GM21786 (cell line): ENCODE measurements around the gene CD4.
A peak's percentile ranks its signal among the peaks of the same experiment; 100 is the strongest.

ENCODE experiments used
- ATAC-seq: cut with Tn5 transposase; IDR thresholded peaks from one replicate; pipeline ENCODE4 v1.9.1; 2021; ENCODE audit not compliant: unreplicated experiment

CD4 gene

DNA sequence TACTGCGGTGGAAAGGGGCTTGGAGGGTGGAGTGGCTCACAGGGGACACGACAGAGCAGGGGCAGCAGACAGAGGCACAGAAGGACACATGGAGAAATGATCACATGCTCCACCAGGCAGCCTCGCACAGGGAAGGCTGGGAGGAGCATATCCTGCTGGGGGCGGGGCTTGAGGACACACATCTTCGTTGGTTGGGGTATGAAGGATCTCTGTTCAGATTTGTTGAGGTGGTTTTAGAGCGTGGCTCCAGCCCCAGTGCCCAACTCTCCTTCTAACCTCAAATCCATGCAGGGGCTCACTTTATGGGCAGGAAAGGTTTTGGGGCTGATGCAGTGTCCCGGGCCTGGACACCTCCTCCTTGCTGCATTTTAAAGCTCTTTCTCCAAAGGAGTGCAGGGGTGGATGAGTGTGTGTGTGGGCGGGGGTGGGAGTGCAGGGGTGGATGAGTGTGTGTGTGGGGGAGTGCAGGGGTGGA is 38.1 kb downstream of the CD4 start:
- no peak for ATAC-seq

DNA sequence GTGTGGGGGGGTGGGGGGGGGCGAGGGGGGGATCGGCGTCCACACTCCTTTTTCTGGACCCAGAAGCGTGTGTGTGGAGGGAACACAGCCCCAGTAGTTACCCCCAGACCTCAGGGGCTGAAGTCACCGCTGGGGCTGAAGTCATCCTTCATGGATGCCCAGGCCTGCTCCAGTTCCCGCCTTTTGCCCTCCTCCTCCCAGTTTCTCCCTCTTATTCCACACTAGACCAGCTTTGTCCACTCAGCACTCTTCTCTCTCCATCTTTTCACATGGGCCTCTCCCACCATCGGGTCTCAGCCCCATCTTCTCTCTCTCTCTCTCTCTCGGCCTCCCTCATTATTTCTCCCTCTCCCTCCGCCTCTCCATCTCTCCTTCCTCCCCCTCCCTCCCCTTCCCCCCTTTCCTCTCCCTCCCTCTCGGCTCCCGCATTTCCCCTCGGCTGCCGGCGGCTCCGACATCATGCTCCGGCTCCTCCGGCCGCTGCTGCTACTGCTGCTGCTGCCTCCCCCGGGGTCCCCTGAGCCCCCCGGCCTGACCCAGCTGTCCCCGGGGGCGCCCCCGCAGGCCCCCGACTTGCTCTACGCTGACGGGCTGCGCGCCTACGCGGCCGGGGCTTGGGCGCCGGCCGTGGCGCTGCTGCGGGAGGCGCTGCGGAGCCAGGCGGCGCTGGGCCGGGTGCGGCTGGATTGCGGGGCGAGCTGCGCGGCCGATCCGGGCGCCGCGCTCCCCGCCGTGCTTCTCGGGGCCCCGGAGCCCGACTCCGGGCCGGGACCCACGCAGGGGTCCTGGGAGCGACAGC is 38.9 kb downstream of the CD4 start, which contains the start of gene P3H3:
TSS of gene P3H3 (plus strand) at position 426 of the 799 bp plus-strand sequence. CDS start at position 460, 34 bp downstream.
- no peak for ATAC-seq

DNA sequence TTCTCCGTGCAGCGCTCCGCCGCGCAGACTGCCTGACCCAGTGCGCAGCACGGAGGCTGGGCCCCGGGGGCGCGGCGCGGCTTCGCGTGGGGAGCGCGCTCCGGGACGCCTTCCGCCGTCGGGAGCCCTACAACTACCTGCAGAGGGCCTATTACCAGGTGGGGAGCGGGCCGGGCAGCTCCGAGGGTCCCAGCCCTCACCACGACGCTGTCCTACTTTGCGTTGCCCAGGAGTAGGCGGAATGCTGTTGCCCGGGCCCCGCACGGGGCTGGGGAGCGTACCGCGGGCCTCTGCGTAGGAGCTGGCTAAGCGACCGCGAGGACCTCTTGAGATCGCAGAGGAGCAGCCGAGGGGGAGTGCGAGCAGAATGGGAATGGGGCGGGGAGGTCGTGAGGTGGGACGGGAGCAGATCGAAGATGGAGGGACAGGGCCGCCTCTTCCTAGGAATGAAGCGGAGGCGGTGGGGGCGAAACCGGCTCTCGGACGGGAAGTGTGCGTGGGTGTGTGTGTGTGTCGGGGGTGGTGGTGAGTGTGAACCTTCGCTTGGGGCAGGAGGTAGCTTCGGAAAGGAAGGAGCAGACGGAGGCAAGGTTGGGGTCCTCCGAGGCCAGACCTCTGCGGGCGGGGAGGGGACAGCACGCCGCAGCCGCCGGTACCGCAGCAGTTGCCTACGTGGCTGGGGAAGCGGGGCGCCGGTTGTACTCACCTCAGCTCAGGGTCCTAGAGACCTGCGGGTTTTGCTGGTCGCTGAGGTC is 39.6 kb downstream of the CD4 start:
- ATAC-seq: no peak

DNA sequence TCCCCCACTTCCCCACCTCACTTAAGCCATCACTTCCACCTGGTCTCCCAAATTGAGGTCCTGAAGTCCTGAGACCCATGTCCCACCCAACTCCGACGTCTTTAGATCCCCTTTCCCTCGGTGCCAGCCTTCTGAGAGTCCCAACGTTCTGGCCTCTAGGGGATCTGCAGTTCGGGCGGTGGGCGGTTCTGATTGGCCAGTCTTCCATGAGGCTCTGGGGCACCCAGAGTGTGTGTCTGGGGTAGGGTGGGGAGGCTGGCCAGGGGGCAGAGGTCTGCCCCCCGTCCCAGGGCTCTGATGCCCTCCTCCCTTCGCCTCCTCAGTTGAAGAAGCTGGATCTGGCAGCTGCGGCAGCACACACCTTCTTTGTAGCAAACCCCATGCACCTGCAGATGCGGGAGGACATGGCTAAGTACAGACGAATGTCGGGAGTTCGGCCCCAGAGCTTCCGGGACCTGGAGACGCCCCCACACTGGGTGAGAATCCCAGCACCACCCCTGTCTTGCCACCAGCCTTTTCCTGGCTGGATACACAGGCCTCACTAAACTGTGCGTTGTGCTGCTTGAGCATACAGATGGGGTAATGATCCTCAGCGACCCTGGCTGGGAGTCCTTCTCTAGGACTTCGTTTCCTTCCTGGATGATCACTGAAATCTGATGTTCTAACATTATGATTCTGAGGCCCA is 40.4 kb downstream of the CD4 start:
- no peak for ATAC-seq

DNA sequence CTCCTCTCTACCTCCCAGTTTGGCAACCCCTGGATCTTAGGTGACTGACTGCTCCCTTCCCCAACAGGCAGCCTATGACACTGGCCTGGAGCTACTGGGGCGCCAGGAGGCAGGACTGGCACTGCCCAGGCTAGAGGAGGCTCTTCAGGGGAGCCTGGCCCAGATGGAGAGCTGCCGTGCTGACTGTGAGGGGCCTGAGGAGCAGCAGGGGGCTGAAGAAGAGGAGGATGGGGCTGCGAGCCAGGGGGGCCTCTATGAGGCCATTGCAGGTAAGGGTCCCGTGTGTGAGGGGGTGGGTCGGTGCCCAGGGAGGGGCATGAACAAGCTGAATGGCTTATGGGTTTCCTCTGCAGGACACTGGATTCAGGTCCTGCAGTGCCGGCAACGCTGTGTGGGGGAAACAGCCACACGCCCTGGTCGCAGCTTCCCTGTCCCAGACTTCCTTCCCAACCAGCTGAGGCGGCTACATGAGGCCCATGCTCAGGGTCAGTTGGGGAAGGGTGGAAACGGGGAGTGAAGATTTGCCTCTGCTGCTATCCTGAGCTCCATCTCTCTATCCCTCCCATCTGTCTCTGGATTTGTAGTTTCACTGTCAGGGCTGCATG is 41.1 kb downstream of the CD4 start:
- no peak for ATAC-seq

DNA sequence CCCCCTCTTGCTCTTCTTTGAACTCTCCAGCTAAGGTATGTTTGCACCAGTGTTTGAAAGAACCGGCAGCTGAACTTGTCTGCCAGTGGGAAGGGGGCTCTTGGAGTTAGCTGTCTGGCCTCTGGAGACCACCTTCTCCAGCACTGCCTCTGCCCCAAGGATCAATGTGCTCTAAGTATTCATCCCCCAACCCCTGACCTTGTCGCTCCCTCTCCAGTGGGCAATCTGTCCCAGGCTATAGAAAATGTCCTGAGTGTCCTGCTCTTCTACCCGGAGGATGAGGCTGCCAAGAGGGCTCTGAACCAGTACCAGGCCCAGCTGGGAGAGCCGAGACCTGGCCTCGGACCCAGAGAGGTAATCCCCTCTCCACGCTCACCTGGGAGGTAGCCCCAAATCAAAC is 41.7 kb downstream of the CD4 start:
- ATAC-seq: no peak

DNA sequence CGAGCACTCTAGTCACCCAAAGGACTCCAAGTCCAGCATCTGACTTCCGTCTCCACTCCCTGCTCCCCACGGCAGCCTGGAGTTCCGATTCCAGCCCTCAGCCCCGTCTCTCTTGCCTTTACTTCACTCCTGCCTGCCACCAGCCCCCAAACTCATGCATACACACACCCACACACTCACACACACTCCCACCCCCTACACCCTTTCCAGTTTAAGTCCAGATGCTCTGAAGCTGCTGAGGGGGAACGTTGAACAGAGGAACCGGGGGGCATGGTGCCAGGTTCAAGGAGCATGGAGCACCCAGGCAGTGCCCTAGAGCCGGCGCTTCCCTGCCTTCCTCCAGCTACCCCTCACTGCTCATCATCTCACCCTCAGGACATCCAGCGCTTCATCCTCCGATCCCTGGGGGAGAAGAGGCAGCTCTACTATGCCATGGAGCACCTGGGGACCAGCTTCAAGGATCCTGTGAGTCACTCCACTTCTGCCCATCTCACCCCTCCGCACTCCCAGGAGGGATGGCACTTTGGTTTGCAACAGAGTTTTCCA is 42.2 kb downstream of the CD4 start:
- no peak for ATAC-seq

DNA sequence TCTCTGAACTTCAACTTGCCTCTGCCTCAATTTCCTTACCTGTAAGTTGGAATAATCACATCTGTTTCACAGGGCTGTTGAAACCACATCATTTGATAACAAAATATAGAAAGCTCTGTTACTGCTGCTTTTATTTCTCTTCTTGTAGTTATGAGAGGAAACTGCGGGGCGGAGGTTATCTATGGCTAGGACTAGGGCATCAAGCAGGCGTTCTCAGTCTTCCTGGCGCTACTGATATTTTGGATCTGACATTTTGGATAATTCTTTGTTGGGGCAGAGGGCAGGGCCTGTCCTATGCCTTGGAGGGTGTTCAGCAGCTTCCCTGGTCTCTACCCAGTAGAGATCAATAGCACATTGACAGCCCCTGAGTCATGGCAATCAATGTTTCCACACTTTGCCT is 42.8 kb downstream of the CD4 start:
- ATAC-seq: no peak

DNA sequence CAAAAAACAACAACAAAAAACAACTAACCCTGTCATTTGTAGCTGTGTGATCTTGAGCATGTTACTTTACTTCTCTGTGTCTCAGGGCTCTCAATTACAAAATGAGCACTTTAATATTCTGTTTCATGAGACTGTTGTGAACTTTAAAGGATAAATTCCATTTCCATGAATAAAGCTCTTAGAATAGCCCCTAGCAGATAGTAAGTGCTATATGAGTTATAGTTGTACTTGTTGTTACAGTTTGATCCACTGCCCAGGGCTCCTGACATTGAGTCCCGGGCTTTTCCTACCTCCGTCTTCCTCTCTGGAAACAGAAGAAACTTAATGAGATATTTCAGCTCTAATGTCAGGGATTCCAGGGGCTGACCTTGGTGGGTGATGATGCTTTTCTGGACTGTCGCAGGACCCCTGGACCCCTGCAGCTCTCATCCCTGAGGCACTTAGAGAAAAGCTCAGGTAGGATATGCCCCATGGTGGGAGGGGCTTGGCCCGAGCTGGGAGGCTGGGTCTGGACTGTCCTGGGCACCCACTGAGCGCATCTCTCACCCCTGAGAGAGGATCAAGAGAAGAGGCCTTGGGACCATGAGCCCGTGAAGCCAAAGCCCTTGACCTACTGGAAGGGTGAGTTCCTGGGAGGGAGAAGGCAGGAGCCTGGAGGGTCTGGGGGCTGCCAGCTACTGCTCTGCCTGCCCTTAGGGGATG is 44.0 kb downstream of the CD4 start:
- no peak for ATAC-seq

DNA sequence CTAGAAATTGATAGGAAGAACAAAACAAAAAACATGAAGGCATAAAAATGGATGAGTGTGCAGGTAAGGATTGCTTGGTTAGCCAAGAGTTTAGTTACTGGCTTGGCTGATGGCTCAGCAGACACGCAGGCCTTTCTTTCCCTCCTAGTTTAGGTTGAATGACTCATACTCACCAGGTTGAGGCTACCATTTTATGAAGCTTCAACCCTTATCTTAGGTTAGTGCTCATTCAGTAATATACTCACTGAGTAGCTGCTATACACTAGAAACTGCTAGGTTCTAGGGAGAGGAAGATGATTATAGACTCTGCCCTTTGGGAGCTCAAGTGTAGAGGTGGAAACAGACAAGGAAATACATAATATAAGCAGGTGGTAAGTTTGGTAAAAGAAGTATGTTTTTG is 44.9 kb downstream of the CD4 start:
- no peak for ATAC-seq

DNA sequence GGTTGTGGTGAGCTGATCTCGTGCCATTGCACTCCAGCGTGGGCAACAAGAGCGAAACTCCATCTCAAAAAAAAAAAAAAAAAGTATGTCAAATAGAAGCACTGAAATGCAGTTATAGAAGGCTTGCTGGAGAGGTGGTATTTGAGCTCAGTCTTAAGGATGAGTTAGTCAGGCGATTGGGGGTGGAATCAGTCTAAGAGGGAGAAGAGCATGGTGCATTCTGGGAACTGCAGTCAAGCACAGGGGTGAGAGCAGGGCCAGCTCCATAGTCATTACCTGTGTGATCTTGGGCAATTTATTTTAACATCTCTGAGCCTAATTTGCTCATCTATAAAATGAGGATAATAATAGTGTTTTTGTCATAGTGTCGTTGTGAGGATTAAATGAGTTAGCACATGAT is 45.5 kb downstream of the CD4 start:
- no peak for ATAC-seq

DNA sequence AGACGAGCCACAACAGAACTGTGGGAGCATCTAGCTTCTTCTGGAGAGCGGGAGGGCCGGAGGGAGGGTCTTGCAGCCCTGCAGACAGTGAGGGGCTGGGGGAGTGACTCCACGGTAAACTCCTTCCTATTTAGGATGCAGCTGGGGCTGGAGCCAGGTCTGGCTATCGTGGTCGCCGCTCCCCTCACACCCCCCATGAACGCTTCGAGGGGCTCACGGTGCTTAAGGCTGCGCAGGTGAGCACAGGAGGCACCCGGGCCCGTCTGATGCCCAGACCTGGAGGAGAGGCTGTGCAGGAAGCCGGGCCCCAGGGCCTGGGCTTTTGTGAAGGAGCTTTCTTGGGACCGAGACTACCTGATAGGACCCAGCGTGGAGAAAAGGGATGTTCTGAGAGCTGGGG is 47.5 kb downstream of the CD4 start:
- ATAC-seq: no peak

DNA sequence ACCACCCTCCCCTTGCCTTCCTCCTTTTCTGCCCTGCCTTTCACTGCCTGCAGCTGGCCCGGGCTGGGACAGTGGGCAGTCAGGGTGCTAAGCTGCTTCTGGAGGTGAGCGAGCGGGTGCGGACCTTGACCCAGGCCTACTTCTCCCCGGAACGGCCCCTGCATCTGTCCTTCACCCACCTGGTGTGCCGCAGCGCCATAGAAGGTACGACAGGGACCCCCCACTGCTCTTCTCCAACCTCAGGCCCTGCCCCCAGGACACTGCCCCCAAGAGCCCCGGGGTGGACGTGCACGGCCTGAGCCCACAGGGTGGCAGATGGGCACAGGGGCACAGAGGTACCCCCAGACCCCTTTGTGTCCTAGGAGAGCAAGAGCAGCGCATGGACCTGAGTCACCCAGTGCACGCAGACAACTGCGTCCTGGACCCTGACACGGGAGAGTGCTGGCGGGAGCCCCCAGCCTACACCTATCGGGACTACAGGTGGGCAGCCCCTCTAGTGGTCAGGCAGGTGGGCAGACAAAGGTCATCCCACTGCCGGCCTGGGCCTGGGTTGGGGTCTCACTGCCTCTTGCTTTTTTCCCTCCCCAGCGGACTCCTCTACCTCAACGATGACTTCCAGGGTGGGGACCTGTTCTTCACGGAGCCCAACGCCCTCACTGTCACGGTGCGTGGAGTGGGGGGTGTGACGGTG is 48.2 kb downstream of the CD4 start:
- no peak for ATAC-seq

DNA sequence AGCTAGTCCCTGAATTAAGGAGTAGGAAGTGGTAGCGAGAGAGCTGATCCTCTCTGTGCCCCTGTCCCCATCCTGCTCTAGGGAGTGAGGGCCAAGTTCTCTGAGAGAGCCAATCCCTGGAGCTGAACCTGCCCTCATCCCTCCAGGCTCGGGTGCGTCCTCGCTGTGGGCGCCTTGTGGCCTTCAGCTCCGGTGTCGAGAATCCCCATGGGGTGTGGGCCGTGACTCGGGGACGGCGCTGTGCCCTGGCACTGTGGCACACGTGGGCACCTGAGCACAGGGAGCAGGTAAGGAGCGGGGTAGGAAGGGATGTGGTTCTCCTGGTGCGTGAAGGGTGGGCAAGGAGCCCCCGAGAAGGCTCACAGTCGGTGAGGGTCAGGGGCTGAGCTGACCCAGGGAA is 49.5 kb downstream of the CD4 start:
- ATAC-seq: no peak

DNA sequence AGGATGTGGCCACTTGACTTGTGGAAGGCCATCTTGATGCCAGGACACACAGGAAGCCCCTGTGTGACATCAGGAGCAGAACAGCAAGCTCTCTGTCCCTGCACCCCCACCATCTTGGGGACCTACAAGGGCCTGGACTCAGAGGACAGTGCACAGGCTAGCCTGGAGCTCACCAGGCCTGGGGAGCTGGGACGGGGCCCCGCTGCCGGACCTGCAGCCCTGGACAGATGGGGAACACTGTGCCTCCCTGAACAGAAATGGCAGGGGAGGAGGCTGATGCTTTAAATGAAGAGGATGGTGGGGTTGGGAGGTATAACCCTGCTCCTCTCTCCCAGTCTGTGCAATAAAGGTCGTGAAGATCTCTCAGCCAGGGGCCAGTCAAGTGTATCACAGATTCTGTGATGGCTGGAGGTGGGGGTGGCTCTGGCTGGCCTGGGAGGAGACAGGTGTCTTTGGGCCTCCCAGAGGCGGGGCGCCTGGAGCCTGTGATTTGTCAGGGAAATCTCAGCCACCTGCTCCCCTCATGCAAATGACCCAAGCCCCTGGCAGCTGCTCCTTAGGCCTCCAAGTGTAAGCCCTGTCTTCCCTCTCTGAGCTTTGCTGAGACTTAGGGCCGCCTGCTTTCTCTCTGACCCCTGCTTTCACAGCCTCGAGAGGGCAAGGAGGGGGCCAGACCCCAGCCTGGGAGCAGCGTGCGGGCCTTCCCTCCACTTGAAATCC is 50.3 kb downstream of the CD4 start:
- peak; percentile 70 for ATAC-seq

DNA sequence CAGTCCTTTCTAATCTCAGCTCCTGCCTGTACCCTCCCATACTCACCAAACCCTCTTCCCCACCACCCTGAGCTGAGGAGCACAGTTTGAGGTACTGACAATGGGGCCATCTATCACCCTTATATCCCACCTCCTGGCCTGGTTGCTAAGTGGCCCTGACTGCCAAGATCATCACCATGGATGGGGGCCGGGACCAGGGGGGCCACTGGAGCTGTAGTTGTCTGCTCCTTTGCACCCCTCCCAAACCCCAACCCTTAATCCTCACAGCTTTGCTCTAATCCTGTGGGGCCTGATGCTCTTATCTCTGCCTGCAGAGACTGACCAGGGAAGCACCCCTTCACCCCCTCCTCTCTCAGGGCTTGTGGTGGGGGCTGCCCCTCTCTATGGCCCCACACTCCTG is 51.0 kb downstream of the CD4 start:
- no peak for ATAC-seq

DNA sequence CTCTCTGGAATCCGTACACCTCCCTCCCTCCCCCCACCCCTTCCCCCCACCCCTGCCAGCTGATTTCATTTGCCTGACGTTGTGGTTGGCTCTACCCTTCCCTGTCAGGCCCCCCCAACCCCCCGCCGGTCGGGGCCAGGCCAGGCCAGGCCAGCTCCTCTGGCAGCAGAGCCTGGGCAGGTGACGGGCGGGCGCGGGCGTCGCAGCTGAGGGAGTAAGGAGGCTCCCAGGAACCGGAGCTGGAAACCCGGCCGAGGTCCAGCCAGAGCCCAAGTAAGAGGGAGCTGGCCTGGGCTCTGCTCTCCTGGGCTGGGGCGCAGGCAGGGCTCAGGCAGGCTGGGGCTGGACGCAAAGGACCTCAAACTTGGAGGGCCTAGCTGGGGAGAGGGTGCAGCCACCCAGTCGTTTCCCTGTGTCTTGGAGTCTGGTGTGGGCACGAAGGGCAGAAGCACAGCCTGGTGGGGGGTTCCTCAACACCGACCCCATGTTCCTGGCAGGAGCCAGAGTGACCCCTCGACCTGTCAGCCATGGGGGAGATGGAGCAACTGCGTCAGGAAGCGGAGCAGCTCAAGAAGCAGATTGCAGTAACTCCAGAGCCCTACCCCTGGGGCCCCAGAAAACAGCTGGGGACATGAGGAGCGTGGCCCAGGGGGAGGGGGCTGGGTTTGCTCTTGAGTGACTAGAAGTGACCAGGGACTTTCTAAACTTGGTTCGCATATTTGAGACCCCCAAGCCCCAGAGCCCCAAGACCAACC is 51.6 kb downstream of the CD4 start, which contains the start of gene GNB3:
TSS of gene GNB3 (plus strand) at position 165 of the 755 bp plus-strand sequence. CDS start at position 528, 363 bp downstream.
- no peak for ATAC-seq

DNA sequence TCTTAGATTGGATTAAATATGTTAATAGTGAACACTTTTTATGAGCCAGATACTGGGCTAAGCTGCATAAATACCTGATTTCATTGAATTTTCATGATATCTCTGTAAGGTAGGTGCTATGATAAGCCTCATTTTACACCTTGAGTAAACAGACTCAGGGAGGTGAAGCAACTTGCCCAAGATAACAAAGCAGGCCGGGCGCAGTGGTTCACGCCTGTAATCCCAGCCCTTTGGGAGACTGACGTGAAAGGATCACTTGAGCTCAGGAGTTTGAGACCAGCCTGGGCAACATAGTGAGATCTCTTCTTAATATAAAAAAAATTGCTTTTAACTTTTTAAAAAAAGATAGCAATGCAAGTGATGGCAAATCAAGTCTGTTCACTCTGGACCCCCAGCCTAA is 52.7 kb downstream of the CD4 start:
- ATAC-seq: no peak
